Measurements from ENCODE around the gene PAQR9. TPM values are rescaled to one million over a fixed set of nuclear protein-coding genes. Genes with fewer than 3 reads are reported as not detected.

Gene PAQR9
- total RNA-seq, 1 experiment from 2014 or later: not detected

DNA sequence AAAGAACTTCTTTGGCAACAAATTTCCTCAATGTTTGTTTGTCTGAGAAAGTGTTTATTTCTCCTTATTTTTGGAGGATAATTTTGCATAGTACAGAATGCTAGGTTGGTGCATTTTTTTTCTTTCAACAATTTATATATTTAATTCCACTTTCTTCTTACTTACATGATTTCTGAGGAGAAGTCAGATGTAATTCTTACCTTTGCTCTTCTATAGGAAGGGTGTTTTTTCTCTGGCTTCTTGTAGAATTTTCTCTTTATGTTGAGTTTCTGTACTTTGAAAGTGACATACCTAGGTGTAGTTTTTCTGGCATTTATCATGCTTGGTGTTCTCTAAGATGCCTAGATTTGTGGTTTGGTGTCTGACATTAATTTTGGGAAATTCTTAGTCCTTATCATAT, 39.8 kb downstream of the PAQR9 start:
- H3K4me1 Mint-ChIP-seq (ENCODE audit: insufficient read depth, unreplicated experiment): peaks cover 15% of the 10 kb centered on the region
- CTCF ChIA-PET: no interaction called here
- no peaks in the 10 kb centered on the region for H3K36me3 Mint-ChIP-seq (ENCODE audit: insufficient read depth, unreplicated experiment)
- intact Hi-C loops (cut with micrococcal nuclease): no loop called here
- POLR2A ChIA-PET: interaction anchor here (0.7 kb wide), 1 partner anchor 58 kb away, joined by 3 read pairs; no protein-coding TSS in a partner anchor
- no peaks in the 10 kb centered on the region for H3K27me3 Mint-ChIP-seq (ENCODE audit: insufficient read depth, unreplicated experiment)
- H3K27ac Mint-ChIP-seq (ENCODE audit: low read depth, unreplicated experiment): no peak overlapping the region
- no peak for DNase-seq (ENCODE audit: unreplicated experiment)
- no peak overlapping the region for H3K4me3 Mint-ChIP-seq (ENCODE audit: unreplicated experiment)
- no TSS peak for BruUV-seq (replicated peaks)
- peaks cover 9% of the 10 kb centered on the region for H3K9me3 Mint-ChIP-seq (ENCODE audit: unreplicated experiment)
- TF ChIP-seq, protein P1, sequence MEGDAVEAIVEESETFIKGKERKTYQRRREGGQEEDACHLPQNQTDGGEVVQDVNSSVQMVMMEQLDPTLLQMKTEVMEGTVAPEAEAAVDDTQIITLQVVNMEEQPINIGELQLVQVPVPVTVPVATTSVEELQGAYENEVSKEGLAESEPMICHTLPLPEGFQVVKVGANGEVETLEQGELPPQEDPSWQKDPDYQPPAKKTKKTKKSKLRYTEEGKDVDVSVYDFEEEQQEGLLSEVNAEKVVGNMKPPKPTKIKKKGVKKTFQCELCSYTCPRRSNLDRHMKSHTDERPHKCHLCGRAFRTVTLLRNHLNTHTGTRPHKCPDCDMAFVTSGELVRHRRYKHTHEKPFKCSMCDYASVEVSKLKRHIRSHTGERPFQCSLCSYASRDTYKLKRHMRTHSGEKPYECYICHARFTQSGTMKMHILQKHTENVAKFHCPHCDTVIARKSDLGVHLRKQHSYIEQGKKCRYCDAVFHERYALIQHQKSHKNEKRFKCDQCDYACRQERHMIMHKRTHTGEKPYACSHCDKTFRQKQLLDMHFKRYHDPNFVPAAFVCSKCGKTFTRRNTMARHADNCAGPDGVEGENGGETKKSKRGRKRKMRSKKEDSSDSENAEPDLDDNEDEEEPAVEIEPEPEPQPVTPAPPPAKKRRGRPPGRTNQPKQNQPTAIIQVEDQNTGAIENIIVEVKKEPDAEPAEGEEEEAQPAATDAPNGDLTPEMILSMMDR (IDR thresholded peaks at IDR 0.05; ENCODE audit: unreplicated experiment): no peak

DNA sequence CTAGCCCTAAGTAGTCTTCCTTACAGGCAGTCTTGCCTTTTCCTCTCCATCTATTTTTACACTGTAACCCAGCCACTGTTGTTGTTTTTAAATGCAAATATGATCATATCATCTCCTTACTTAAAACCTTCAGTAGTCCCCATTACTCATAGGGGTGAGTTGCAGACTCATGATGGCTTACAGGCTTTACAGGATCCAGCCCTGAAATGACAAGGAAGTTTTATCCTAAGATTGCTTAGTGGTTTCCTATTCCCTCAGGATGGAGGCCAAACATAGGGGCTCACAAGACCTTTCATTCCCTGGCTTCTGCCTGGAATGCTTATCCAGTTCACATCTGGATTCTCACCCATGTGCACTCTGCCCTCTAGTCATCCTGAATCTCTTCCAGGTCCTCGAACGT, 46.9 kb downstream of the PAQR9 start:
- no peak for DNase-seq (ENCODE audit: unreplicated experiment)
- no TSS peak for BruUV-seq (replicated peaks)

DNA sequence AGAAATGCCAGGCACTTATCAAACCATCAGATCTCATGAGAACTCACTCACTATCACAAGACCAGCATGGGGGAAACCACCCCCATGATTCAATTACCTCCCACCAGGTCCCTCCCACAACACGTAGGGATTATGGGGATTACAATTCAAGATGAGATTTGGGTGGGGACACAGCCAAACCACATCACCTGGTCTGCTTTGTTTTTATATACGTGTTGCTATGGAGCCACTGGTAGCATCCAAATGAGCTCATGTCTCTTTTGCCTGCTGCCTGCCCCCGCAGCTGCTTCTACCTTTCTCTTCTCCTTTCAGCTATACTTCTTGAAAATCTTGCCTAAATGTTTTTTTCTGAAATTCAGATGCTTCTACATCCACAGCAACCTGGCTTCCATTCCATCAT, 47.8 kb downstream of the PAQR9 start:
- BruUV-seq (replicated peaks): no TSS peak
- Mint-ChIP-seq H3K27ac (ENCODE audit: low read depth, unreplicated experiment) (no peak overlapping the region), H3K9me3 (ENCODE audit: unreplicated experiment) (peaks cover 11% of the 10 kb centered on the region), H3K36me3 (ENCODE audit: insufficient read depth, unreplicated experiment) (no peaks in the 10 kb centered on the region), H3K4me1 (ENCODE audit: insufficient read depth, unreplicated experiment) (no peaks in the 10 kb centered on the region), H3K27me3 (ENCODE audit: insufficient read depth, unreplicated experiment) (no peaks in the 10 kb centered on the region), H3K4me3 (ENCODE audit: unreplicated experiment) (no peak overlapping the region)
- ChIA-PET CTCF (interaction anchor here (1.0 kb wide), 1 partner anchor 87 kb away, joined by 3 read pairs; no protein-coding TSS in a partner anchor), POLR2A (no interaction called here)
- no peak for DNase-seq (ENCODE audit: unreplicated experiment)
- intact Hi-C loops (cut with micrococcal nuclease): no loop called here
- TF ChIP-seq, protein P1 (IDR thresholded peaks at IDR 0.05; ENCODE audit: unreplicated experiment): no peak

More for the DNA sequence above, 46.9 kb downstream of the PAQR9 start:
- Mint-ChIP-seq H3K36me3 (ENCODE audit: insufficient read depth, unreplicated experiment) (no peaks in the 10 kb centered on the region), H3K4me3 (ENCODE audit: unreplicated experiment) (no peak overlapping the region), H3K4me1 (ENCODE audit: insufficient read depth, unreplicated experiment) (no peaks in the 10 kb centered on the region), H3K27ac (ENCODE audit: low read depth, unreplicated experiment) (no peak overlapping the region), H3K27me3 (ENCODE audit: insufficient read depth, unreplicated experiment) (no peaks in the 10 kb centered on the region), H3K9me3 (ENCODE audit: unreplicated experiment) (peaks cover 11% of the 10 kb centered on the region)
- TF ChIP-seq, protein P1 (IDR thresholded peaks at IDR 0.05; ENCODE audit: unreplicated experiment): no peak
- POLR2A ChIA-PET: no interaction called here
- intact Hi-C loops (cut with micrococcal nuclease): no loop called here
- CTCF ChIA-PET: interaction anchor here (1.0 kb wide), 1 partner anchor 88 kb away, joined by 3 read pairs; no protein-coding TSS in a partner anchor

DNA sequence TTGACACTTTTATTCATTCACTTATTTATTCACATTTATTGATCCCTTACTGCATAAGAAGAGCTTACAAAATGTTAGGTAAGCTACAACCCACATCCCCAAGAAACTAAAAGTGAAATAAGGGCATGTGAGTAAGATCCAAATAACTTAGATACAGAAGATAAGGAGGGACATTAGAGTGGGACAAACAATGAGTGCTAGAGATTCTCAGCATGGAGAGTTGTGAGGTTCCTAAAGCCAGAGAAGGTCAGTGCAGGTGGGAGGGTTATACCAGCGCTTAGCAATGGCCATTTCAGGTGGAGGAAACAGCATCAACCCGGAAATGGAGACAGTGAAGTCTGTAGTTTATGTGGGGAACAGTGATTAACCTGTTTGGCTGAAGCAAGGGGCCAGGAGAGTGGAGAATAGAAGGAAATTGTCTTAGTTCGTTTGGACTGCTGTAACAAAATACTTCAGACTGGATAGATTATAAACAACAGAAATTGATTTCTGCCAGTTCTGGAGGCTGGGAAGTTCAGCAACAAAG, 49.1 kb downstream of the PAQR9 start:
- ChIA-PET POLR2A (no interaction called here), CTCF (interaction anchor here (1.4 kb wide), 1 partner anchor 86 kb away, joined by 4 read pairs; no protein-coding TSS in a partner anchor)
- Mint-ChIP-seq H3K27ac (ENCODE audit: low read depth, unreplicated experiment) (no peak overlapping the region), H3K4me3 (ENCODE audit: unreplicated experiment) (no peak overlapping the region), H3K4me1 (ENCODE audit: insufficient read depth, unreplicated experiment) (no peaks in the 10 kb centered on the region), H3K27me3 (ENCODE audit: insufficient read depth, unreplicated experiment) (no peaks in the 10 kb centered on the region), H3K36me3 (ENCODE audit: insufficient read depth, unreplicated experiment) (no peaks in the 10 kb centered on the region), H3K9me3 (ENCODE audit: unreplicated experiment) (peaks cover 11% of the 10 kb centered on the region)
- TF ChIP-seq, protein P1 (IDR thresholded peaks at IDR 0.05; ENCODE audit: unreplicated experiment): no peak
- DNase-seq (ENCODE audit: unreplicated experiment): no peak
- BruUV-seq (replicated peaks): no TSS peak
- intact Hi-C loops (cut with micrococcal nuclease): no loop called here
